SK-N-SH treated with all-trans-retinoic acid at 6 μM for 48 hours (cell line): Measurements from ENCODE around the gene RABEPK.

Experiments
- ATAC-seq: fragments of 200-7000 bp; cut with Tn5 transposase; 3 replicates; pipeline ENCODE4 v1.9.1; 2020; ENCODE audit warnings: mild to moderate bottlenecking, moderate library complexity
- ARNTL ChIP-seq: fragments of 450-650 bp; formaldehyde crosslinking; IDR thresholded peaks from 2 replicates; pipeline ENCODE4 v1.5.0; 2020; ENCODE audit warnings: low read depth, mild to moderate bottlenecking, moderate library complexity, borderline replicate concordance
- BACH2 ChIP-seq: fragments of 250-450 bp; sonication (Bioruptor Pico); IDR thresholded peaks from 2 replicates; pipeline ENCODE4 v1.9.0; 2021; ENCODE audit warnings: mild to moderate bottlenecking, borderline replicate concordance
- CREB5 ChIP-seq: fragments of 250-450 bp; sonication (Bioruptor Pico); IDR thresholded peaks from 2 replicates; pipeline ENCODE4 v1.5.1; 2020; ENCODE audit warnings: low read depth, mild to moderate bottlenecking, moderate library complexity
- CSDC2 ChIP-seq: fragments of 250-450 bp; sonication (Bioruptor Pico); IDR thresholded peaks from 2 replicates; pipeline ENCODE4 v1.5.0; 2020; ENCODE audit warnings: mild to moderate bottlenecking, moderate library complexity
- CSRNP3 ChIP-seq: fragments of 250-450 bp; sonication (Bioruptor Pico); IDR thresholded peaks from 2 replicates; pipeline ENCODE4 v1.5.1; 2021; ENCODE audit warnings: mild to moderate bottlenecking, moderate library complexity
- GLIS3 ChIP-seq: fragments of 250-450 bp; sonication (Bioruptor Pico); IDR thresholded peaks from 2 replicates; pipeline ENCODE4 v1.5.0; 2020; ENCODE audit warnings: mild to moderate bottlenecking, moderate library complexity
- ISL1 ChIP-seq: fragments of 250-450 bp; sonication (Bioruptor Pico); IDR thresholded peaks from 2 replicates; pipeline ENCODE4 v2.1.2; 2022; ENCODE audit warnings: mild to moderate bottlenecking, moderate library complexity
- OSR1 ChIP-seq: fragments of 250-450 bp; sonication (Bioruptor Pico); IDR thresholded peaks from 2 replicates; pipeline ENCODE4 v1.8.0; 2022; ENCODE audit warnings: moderate library complexity, mild to moderate bottlenecking, inconsistent platforms
- PATZ1 ChIP-seq: fragments of 250-450 bp; sonication (Bioruptor Pico); IDR thresholded peaks from 2 replicates; pipeline ENCODE4 v1.8.0; 2020; ENCODE audit warnings: mild to moderate bottlenecking, moderate library complexity, borderline replicate concordance
- POU6F1 ChIP-seq: fragments of 250-450 bp; sonication (Bioruptor Pico); IDR thresholded peaks from 2 replicates; pipeline ENCODE4 v1.8.0; 2021; ENCODE audit warnings: low read depth, mild to moderate bottlenecking, moderate library complexity, borderline replicate concordance
- PPARA ChIP-seq: fragments of 250-450 bp; sonication (Bioruptor Pico); IDR thresholded peaks from 2 replicates; pipeline ENCODE4 v1.5.0; 2020; ENCODE audit warnings: mild to moderate bottlenecking, borderline replicate concordance
- RARB ChIP-seq: fragments of 250-450 bp; sonication (Bioruptor Pico); IDR thresholded peaks from 2 replicates; pipeline ENCODE4 v1.8.0; 2021; ENCODE audit warnings: mild to moderate bottlenecking, moderate library complexity
- TCF4 ChIP-seq: fragments of 250-450 bp; sonication (Bioruptor Pico); IDR thresholded peaks from 2 replicates; pipeline ENCODE4 v1.8.0; 2021; ENCODE audit warnings: mild to moderate bottlenecking, moderate library complexity, borderline replicate concordance
- TOX ChIP-seq: fragments of 250-450 bp; sonication (Bioruptor Pico); IDR thresholded peaks from 2 replicates; pipeline ENCODE4 v1.8.0; 2021; ENCODE audit warnings: mild to moderate bottlenecking, moderate library complexity, borderline replicate concordance
- TSHZ2 ChIP-seq: fragments of 250-450 bp; sonication (Bioruptor Pico); IDR thresholded peaks from 2 replicates; pipeline ENCODE4 v1.5.0; 2020; ENCODE audit warnings: mild to moderate bottlenecking, moderate library complexity
- ZC3H10 ChIP-seq: fragments of 250-450 bp; sonication (Bioruptor Pico); IDR thresholded peaks from 2 replicates; pipeline ENCODE4 v1.5.1; 2021; ENCODE audit warnings: mild to moderate bottlenecking, moderate library complexity
- ZFP3 ChIP-seq: fragments of 250-450 bp; sonication (Bioruptor Pico); IDR thresholded peaks from 2 replicates; pipeline ENCODE4 v1.5.0; 2020; ENCODE audit warnings: mild to moderate bottlenecking, moderate library complexity
- ZFP30 ChIP-seq: fragments of 450-650 bp; formaldehyde crosslinking; IDR thresholded peaks from 2 replicates; pipeline ENCODE4 v1.5.0; 2022; ENCODE audit warnings: mild to moderate bottlenecking, moderate library complexity
- ZNF70 ChIP-seq: fragments of 450-650 bp; formaldehyde crosslinking; IDR thresholded peaks from 2 replicates; pipeline ENCODE4 v1.5.0; 2020; ENCODE audit warnings: mild to moderate bottlenecking, moderate library complexity
- ZNF8 ChIP-seq: fragments of 450-650 bp; formaldehyde crosslinking; IDR thresholded peaks from 2 replicates; pipeline ENCODE4 v1.5.0; 2020; ENCODE audit warnings: mild to moderate bottlenecking, moderate library complexity

Gene RABEPK

GRCh38 chr9:125202846-125203618, 2.7 kb downstream of the RABEPK start:
- no peak for ATAC-seq
- TF ChIP-seq TCF4 (CRISPR knock-in tag) (no peak), PPARA (no peak), GLIS3 (CRISPR knock-in tag) (no peak), ZNF8 (CRISPR knock-in tag) (no peak), POU6F1 (CRISPR knock-in tag) (no peak), TOX (no peak), RARB (CRISPR knock-in tag) (no peak), ISL1 (CRISPR knock-in tag) (no peak), CSDC2 (no peak), ZC3H10 (CRISPR knock-in tag) (no peak), TSHZ2 (no peak), ARNTL (no peak), ZFP30 (CRISPR knock-in tag) (no peak)
- TF ChIP-seq, all 23 proteins: peak for 0

- TF ChIP-seq CSDC2, result no peak
- no peak for TF ChIP-seq BACH2 (CRISPR knock-in tag)
- TF ChIP-seq ZFP30 (CRISPR knock-in tag), result no peak
- TF ChIP-seq CREB5 (CRISPR knock-in tag), result no peak
- no peak for TF ChIP-seq POU6F1 (CRISPR knock-in tag)
- TF ChIP-seq ARNTL, result no peak
- TF ChIP-seq ZFP3, result no peak
- TF ChIP-seq TSHZ2, result no peak
- TF ChIP-seq ZNF70 (CRISPR knock-in tag), result no peak
- no peak for TF ChIP-seq OSR1
- TF ChIP-seq PATZ1 (CRISPR knock-in tag), result no peak
- no peak for TF ChIP-seq CSRNP3 (CRISPR knock-in tag)
- no peak for TF ChIP-seq GLIS3 (CRISPR knock-in tag)
- TF ChIP-seq, all 23 proteins: peak for 0
- no peak for ATAC-seq
These were observed 4.1 kb downstream of the RABEPK start for GRCh38 chr9:125204477-125204876.
